Activated CD4-positive, alpha-beta T cell treated with anti-CD3 and anti-CD28 coated beads, Interleukin-2, amount 50 U/mL, for 16 hours (primary cell): ENCODE data around the gene DIP2C.
A peak's percentile ranks its signal among the peaks of the same experiment; 100 is the strongest.

Experiments used
- DNase-seq: peaks from one replicate; pipeline ENCODE4 v3.0.0-alpha.2; 2020

DIP2C gene

GRCh38 chr10:677038-677437 lies 12.4 kb downstream of the DIP2C start:
- DNase-seq, result peak; percentile 24

DNA sequence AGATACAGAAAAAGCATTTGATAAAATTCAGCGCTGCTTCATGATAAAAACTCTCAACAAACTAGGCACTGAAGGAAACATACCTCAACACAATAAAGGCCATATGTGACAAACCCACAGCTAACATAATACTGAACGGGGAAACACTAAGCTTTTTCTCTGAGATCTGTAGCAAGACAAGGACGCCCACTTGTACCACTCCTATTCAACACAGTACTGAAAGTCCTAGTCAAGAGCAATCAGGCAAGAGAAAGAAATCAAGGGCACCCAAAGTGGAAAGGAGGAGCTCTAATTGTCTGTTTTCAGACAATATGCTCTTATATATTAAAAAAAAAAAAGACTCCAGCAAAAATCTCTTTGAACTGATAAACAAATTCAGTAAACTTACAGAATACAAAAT lies 13.3 kb downstream of the DIP2C start:
- DNase-seq, result peak; percentile 9

GRCh38 chr10:675532-675931 lies 13.9 kb downstream of the DIP2C start:
- no peak for DNase-seq

DNA sequence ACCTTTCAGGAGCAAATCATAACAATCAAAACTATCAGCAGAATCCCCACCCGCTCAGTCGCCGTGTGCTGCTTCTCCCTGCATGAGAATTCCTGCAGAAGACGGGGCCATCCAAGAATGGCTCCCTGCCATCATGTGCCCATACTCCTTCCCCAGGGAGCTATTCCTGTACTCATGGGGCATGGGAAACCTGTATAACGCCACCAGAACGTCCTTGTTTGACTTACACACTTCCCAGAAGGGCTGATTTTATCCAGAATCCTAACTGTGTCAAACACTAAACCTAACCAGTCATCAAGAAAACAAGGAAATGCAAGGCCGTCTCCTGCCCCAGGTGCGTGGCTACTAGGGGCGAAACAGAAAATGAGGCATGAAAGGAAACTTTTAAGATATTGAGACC lies 16.0 kb downstream of the DIP2C start:
- DNase-seq, result no peak

DNA sequence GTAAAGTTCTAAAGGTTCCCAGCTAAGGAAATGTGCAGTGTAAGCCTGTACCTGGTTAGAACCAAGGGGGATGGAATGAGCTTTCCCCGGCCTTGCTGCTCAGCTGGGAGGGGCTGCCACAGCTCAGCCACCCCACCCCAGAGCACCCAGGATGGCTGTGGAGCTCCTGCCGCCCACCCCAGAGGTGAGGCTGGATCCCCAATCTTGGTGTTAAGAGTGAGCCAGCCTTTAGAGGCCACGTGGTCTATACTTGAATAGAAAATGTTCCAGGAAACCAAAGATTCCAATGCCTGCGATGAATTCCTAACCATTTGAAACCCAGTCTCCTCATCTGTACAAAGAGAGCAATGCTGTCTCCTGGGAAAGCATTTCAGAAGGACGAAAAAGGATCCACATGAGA lies 16.5 kb downstream of the DIP2C start:
- no peak for DNase-seq

- no peak for DNase-seq
These were observed 17.3 kb downstream of the DIP2C start for GRCh38 chr10:672203-672602.

GRCh38 chr10:670990-671389 lies 18.5 kb downstream of the DIP2C start:
- no peak for DNase-seq

GRCh38 chr10:670038-670437 lies 19.4 kb downstream of the DIP2C start:
- no peak for DNase-seq

GRCh38 chr10:668786-669485 lies 20.5 kb downstream of the DIP2C start:
- DNase-seq, result no peak

DNA sequence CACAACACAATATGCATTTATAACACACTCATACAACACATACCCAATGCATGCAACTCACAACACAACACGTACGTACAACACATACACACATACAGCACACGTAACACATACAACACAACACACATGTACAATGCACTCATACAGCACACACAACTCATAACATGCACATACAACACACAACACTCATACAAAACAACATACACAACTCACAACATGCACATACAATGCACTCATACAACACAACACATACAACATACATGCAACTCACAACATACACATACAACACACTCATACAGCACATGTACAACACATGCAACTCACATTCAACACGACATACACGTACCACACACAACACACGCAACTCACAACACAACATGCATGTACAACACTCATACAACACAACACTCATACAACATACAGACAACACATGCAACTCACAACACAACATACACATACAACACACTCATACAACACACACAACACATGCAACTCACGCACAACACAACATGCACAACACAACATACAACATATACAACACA lies 21.8 kb downstream of the DIP2C start:
- DNase-seq, result no peak

- no peak for DNase-seq
These were observed 22.4 kb downstream of the DIP2C start for GRCh38 chr10:667096-667495.

DNA sequence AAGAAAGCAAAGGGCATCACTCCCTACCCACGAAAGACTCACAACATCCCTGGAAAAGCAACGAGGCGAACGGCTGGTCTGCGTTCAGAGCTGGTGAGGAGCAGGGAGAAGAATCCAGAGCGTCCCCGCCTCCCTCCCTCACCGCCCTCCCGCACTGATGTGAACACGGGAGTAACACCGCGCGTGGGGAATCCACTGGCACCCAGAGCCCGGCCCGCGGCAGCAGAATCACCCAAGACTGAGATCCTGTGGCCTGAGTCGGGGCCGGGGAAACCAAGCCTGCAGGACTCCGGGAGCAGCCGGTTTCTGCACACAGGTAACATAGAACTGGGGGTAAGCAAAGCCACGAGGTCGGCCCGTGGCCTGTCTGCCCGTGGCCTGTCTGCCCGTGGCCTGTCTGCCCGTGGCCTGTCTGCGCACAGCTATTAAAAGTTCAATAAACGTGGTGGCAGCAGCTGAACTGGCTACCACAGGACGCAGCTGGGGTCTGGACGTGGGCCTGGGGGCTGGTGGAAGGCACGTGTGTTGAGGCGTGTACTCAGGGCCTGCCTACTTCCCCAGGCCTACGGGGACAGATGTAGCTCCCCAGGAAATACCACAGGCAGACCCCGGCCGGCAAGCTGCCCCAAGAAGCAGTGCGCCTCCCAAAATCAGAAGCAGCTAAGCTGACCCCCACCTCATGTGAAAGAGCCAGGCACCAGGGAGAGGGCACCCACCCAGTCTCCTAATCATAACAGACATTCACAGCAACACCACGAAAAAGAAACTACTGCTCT lies 23.0 kb downstream of the DIP2C start:
- DNase-seq, result no peak

GRCh38 chr10:665579-666091 lies 23.8 kb downstream of the DIP2C start:
- no peak for DNase-seq

DNA sequence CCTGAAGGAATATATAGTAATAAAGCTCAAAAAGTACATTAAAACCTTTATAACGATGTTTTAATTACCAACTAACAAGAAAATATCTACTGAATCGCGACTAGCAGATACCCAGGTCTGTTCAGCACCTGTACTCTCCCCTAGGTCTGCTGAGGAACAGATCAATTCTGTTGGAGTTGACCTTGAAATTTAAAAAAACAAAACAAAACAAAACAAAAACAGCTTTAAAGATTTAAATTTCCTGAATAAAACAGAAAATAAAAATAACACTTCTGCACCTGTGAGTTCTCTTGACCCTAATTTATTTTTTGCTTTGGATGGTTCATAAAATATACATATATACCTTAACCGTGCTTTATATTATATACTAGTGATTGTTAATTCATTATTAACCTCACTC lies 24.6 kb downstream of the DIP2C start:
- no peak for DNase-seq

DNA sequence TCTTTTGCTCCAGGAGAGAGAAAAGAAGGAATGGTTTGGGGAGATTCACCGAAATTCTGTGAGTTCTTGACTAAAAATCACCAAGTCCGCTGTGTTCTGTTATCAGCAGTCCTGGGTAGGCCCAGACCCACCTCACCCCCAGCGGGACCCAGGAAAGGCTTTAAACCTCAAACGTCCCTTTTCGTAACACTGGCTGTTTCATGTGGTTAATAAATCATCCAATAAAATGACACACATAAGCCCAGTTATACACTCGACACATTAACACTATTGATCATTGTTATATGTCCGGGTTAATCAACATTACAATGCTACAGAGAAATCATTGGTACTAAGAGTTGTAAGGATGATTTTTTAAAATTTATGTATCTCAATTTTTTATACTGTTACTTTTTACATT lies 25.2 kb downstream of the DIP2C start:
- no peak for DNase-seq

DNA sequence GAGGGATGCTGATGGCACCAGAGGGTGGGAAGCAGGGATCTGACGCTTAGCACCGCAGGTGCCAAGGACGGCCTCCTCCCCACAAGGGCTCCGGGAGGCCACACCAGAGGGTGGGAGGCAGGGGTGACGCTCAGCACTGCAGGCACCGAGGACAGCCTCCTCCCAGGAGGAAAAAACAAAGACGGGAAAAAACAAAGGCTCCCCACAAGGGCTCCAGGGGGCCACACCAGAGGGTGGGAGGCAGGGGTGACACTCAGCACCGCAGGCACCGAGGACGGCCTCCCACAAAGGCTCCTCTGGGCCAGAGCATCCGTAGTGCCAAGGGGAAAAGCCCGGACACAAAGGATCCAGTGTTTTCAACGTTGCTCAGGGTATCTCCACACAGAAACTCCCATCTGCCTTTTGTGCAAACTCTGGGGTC lies 25.6 kb downstream of the DIP2C start:
- DNase-seq, result no peak

- DNase-seq, result no peak
These were observed 26.1 kb downstream of the DIP2C start for GRCh38 chr10:663466-663751.

DNA sequence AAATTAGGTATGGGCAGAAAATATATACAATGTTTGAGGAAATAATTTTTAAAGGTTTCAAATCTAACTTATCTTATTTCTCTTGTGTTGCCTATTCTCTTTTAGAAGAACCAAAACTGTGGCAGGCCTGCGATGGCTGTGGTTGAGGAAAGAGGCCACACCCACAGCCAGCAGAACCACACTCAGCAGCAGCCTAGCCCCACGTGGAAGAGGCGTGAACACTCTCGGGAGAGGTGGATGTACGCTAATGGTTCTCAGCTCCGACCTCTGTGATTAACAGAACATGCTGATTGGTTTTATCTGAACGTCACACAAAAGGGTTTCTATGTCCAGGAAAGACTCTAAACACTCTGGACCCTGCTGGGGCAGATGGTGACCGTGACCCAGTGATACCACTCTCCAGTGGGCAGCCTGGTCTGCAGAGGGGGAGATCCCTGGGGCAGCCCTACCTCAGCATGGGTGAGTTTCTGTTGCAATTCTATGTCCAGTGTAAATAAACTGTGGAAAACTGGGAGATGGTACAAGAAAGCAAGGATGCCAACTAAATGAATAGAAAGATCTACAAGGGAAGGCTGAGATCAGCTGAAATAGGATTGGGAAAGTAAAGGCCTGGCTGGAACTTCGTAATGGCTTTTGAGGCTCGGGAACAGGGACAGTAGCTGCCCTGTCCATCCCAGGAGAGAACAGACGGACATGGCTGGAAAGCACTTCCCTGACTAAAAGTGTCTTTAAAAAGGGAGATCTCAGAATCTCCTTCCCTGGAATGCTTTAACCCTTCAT lies 26.6 kb downstream of the DIP2C start:
- no peak for DNase-seq

DNA sequence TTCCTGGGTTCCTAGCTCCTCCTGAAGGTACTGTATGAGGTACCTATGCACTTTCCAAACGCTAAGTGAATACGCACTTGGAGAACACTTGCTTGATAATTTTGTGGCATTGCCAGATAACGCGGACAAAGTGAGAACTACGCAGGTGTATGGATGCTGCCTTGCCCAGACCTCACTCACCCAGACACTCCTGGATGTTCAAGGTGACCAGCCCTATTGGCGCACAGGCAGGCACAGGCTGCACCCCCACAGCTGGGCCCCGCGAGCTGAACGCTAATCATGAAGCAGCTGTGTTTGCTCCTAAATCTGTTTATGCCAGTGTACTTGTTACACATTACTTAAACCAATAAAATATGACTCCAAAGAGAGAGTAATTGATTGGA lies 27.3 kb downstream of the DIP2C start:
- DNase-seq, result no peak

- no peak for DNase-seq
These were observed 27.8 kb downstream of the DIP2C start for GRCh38 chr10:661597-662222.

DNA sequence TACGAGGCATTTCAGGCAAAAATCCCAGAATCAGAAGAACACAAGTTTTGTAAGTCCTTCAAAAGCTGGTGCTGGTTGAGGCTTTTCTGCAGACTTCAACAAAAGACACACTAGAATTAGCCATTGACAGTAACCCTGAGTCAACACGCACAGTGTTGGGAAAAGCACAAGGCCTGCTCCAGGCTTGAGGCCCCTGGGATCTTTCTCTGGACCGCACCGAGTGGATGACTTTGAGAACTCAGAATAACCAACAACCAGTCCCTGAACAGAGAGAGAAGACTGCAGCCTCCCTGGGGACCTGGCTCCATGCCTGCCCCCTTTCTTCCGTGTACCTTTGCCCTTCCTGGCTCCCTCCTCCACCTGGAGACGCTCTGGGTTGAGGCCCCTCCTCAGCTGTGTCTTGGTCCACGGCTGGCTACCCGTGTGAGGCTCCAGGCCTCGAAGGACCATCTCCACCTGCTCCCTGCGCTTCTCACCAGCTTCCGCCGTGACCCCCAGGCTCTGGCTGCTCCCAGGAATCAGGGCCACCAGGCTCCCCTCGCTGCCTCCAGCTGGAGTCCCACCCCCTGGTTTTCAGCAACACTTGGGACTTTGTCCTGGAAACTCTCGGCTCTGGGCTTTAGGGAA lies 28.4 kb downstream of the DIP2C start:
- DNase-seq, result no peak

- no peak for DNase-seq
These were observed 29.0 kb downstream of the DIP2C start for GRCh38 chr10:660413-660969.
